GM23338 (cell line): Measurements from ENCODE around the gene LGALS9C. TPM values are rescaled to one million over a fixed set of nuclear protein-coding genes. Genes with fewer than 3 reads are reported as not detected.

ENCODE experiments used
- polyA plus RNA-seq: library from polyadenylated mRNA; unstranded; fragments of >200 nt; fragmentation: Nextera tagmentation; extraction: Ambion mirVana; gene quantifications from 2 replicates; pipeline ENCODE4 v1.2.1, GENCODE V29; 2016
- small RNA-seq: library from RNA; depleted of rRNA; stranded (forward); fragments of <200 nt; gene quantifications from one replicate; pipeline ENCODE3, GENCODE V24; 2014; ENCODE audit warnings: low replicate concordance
- total RNA-seq: library from RNA; depleted of rRNA; stranded (reverse); fragments of >200 nt; shearing (Covaris generic); gene quantifications from 2 replicates; pipeline ENCODE4 v1.2.3, GENCODE V29; 2014; rRNA removed

The LGALS9C gene
- total and polyA plus RNA-seq, 2 experiments from 2014 or later: not detected

Small RNA genes lying within 50 kb of the gene (small RNA-seq; reads per million reads assigned to genes)
- gene AL353997.1 (not detected), gene AL353997.4 (not detected)

Other genes starting within 250 kb of the LGALS9C start
- 262 and 373 TPM in 2 replicates for gene FLII, start 218.1 kb upstream of the LGALS9C start, total RNA-seq
- gene FLII, start 218.1 kb upstream of the LGALS9C start, polyA plus RNA-seq: 173 and 175 TPM in 2 replicates
- gene MIEF2, start 216.1 kb upstream of the LGALS9C start, total RNA-seq: 24.9 and 26.5 TPM in 2 replicates
- gene MIEF2, start 216.1 kb upstream of the LGALS9C start, polyA plus RNA-seq: 4.9 and 8.2 TPM in 2 replicates
- 60.2 and 76.7 TPM in 2 replicates for gene TOP3A, start 161.8 kb upstream of the LGALS9C start, total RNA-seq
- gene TOP3A, start 161.8 kb upstream of the LGALS9C start, polyA plus RNA-seq: 21.7 and 24.9 TPM in 2 replicates
- gene SMCR8, start 161.5 kb upstream of the LGALS9C start, total RNA-seq: 19.0 and 20.1 TPM in 2 replicates
- 1.5 and 1.6 TPM in 2 replicates for gene SMCR8, start 161.5 kb upstream of the LGALS9C start, polyA plus RNA-seq
- 33.3 and 33.5 TPM in 2 replicates for gene SHMT1, start 113.2 kb upstream of the LGALS9C start, total RNA-seq
- 21.6 and 22.8 TPM in 2 replicates for gene SHMT1, start 113.2 kb upstream of the LGALS9C start, polyA plus RNA-seq
- gene EVPLL, start 99.0 kb upstream of the LGALS9C start, total RNA-seq: 0.12 and 0.42 TPM in 2 replicates
- 0.18 and 0.56 TPM in 2 replicates for gene EVPLL, start 99.0 kb upstream of the LGALS9C start, polyA plus RNA-seq
- not detected in 2 replicates for gene TBC1D28, start 167.6 kb downstream of the LGALS9C start, total RNA-seq
- not detected in 2 replicates for gene TBC1D28, start 167.6 kb downstream of the LGALS9C start, polyA plus RNA-seq
- gene FOXO3B, start 205.5 kb downstream of the LGALS9C start, total RNA-seq: 21.1 and 22.3 TPM in 2 replicates
- 2.3 and 2.7 TPM in 2 replicates for gene FOXO3B, start 205.5 kb downstream of the LGALS9C start, polyA plus RNA-seq